Stimulated activated CD4-positive, alpha-beta T cell treated with anti-CD3 and anti-CD28 coated beads, TNF-alpha, amount 100 ng/mL, for 24 hours (primary cell): ENCODE measurements around the gene GJB3.
"Not testable (repeated sequence)": the region's sequence is repeated elsewhere in the genome, so short reads cannot be mapped to it uniquely, and the experiment has no call there.

Experiments
- DNase-seq, 3 experiments: peaks; one replicate each; pipeline ENCODE4 v3.0.0-alpha.2; 2020; ENCODE audit warnings: low read depth in 3 of 3

GJB3 gene

GRCh38 chr1:34761176-34761761 is 19.7 kb upstream of the GJB3 start:
- no peak for DNase-seq

GRCh38 chr1:34761776-34762307 is 19.2 kb upstream of the GJB3 start:
- DNase-seq, result no peak

- DNase-seq, result no peak
Measured at GRCh38 chr1:34762474-34763141, 18.4 kb upstream of the GJB3 start.

- no peak for DNase-seq
Measured at GRCh38 chr1:34763142-34763781, 17.8 kb upstream of the GJB3 start.

GRCh38 chr1:34768856-34769255 is 12.2 kb upstream of the GJB3 start:
- no peak for DNase-seq

- DNase-seq, result no peak
Measured at GRCh38 chr1:34770891-34771504, 10.0 kb upstream of the GJB3 start.

GRCh38 chr1:34771573-34772371 is 9.2 kb upstream of the GJB3 start:
- DNase-seq, result no peak

- DNase-seq, result not testable (repeated sequence)
Measured at GRCh38 chr1:34773114-34773513, 7.9 kb upstream of the GJB3 start.

GRCh38 chr1:34774957-34775356 is 6.1 kb upstream of the GJB3 start:
- no peak for DNase-seq

GRCh38 chr1:34776911-34777310 is 4.1 kb upstream of the GJB3 start:
- no peak for DNase-seq

- DNase-seq, result no peak
Measured at GRCh38 chr1:34777519-34778321, 3.3 kb upstream of the GJB3 start.

GRCh38 chr1:34778381-34778780 is 2.6 kb upstream of the GJB3 start:
- DNase-seq, result no peak

GRCh38 chr1:34779005-34779404 is 2.0 kb upstream of the GJB3 start:
- DNase-seq, result no peak

- no peak for DNase-seq
Measured at GRCh38 chr1:34779526-34779925, 1.5 kb upstream of the GJB3 start.

- no peak for DNase-seq
Measured at GRCh38 chr1:34779962-34780361, 1.1 kb upstream of the GJB3 start.

GRCh38 chr1:34780528-34780927 is 486 bp upstream of the GJB3 start:
- DNase-seq, result no peak

- DNase-seq, result no peak
Measured at GRCh38 chr1:34781844-34782391, 904 bp downstream of the GJB3 start.

- no peak for DNase-seq
Measured at GRCh38 chr1:34784751-34785221, 3.8 kb downstream of the GJB3 start.

- DNase-seq, result no peak
Measured at GRCh38 chr1:34785231-34785874, 4.3 kb downstream of the GJB3 start.

- DNase-seq, result no peak
Measured at GRCh38 chr1:34785875-34786470, 5.0 kb downstream of the GJB3 start.
